ENCODE data around the gene MPV17L2.

Gene MPV17L2

DNA sequence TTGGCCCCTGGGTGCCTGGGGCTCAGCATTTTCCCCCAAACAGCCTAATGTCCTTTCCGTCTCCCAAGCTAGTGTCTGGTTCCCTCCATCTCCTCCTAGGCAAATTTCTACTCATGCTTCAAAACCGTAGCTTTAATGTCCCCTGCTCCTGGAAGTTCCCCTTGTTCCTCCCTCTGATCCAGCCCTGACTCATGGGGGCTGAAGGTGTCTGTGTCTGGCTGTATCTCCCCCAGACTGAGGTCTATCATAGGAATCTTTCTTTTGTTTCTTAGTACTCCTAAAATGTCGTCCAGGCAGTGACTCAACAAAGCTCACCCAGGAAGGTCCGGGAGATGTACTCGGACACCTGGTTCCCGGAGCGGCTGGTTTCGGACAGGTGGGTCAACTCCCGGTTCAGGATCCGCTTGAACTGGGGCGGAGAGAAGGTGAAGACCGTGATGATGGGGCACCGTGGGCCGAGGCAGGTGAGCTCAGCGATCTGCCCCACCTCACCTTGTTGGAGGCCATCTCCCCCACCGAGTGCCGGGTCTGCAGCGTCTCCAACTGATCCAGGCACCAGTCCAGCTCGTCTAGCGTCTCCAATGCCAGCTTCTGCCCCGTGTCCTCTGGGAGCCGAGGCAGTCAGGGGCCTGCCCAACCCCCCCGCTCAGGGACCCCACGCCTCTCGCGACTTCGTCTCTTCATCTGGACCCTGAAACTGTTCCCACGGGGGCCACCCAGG, 27.1 kb downstream of the MPV17L2 start:
- DNase-seq = no peak

GRCh38 chr19:18220632-18221275, 27.7 kb downstream of the MPV17L2 start:
- DNase-seq = no peak

GRCh38 chr19:18221815-18222725, 29.1 kb downstream of the MPV17L2 start:
- DNase-seq = no peak

DNA sequence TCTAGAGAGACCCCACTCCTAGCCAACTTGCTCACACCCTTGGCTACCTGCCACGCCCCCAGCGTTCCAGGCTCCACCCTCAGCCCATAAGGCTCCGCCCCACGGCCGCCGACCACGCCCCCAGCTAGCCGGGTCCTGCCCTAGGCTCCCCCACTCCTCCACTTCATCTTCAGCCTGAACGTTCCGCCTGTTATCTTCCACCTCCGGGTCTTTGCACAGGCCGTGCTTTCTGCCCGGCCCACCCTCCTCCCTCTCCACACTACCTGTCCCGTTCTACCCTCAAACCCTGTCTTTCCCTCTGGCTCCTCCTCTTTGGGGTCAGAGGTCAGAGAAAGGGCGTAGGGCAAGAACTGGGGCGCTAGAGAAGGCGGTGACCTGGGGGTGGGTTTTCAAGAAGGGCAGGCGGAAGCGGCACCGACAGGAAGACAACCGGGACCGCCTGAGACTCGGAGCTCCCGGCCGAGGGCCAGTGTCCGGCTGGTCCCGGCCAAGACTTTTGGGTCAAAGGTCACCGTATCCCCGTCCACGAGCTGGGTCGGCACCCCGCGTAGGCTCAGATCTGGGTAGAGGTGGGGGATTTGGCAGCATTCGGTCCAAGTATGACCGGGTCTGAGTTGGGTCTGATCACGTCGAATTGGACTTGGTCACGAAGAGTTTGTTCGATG, 31.0 kb downstream of the MPV17L2 start:
- DNase-seq = no peak

DNA sequence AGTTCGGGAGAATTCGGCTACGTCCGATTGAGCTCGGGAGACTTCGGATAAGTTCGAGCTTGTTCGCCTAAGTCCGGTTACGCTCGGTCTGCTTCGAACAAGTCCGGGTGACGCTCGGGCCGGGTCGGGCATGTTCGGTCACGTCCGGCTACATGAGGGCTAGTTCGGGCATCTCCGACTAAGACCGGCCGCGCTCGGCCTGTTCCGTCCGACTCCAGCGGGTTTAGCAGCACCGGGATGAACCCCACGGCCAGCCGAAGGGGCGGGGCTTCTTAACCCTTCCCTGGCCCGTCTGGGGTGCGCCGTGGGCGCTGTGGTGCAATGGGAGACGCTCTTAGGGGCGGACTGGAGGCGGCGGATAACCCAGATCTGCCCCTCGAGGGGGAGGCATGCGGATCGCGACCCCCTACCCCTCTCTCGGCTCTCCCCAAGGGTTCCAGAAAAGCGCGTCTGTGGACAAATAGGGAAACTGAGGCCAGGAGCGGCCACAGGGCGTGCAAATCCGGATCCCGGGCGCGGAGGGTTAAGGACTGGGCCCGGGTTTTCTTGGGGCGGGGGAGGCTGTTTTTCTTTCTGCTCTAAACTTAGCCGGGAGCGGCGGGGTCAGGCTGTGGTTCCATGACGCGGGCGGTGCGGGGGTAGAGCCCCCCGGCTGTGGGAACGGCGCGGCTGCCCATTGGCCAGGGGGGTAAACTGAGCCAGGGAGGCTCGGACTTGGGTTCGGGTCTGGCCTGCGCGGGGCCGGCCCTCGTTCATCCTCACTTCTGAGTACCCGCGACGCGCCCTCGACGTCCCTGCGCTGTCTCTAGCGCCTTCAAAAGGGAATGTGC, 31.7 kb downstream of the MPV17L2 start:
- peak; percentile 90 for DNase-seq

- DNase-seq = no peak
Measured at GRCh38 chr19:18225355-18225701, 32.3 kb downstream of the MPV17L2 start.

- DNase-seq = no peak
Measured at GRCh38 chr19:18225702-18226468, 32.9 kb downstream of the MPV17L2 start, which contains the start of gene PDE4C. TSS of gene PDE4C (minus strand) at chr19:18226438. CDS start at chr19:18226415, 23 bp downstream.

DNA sequence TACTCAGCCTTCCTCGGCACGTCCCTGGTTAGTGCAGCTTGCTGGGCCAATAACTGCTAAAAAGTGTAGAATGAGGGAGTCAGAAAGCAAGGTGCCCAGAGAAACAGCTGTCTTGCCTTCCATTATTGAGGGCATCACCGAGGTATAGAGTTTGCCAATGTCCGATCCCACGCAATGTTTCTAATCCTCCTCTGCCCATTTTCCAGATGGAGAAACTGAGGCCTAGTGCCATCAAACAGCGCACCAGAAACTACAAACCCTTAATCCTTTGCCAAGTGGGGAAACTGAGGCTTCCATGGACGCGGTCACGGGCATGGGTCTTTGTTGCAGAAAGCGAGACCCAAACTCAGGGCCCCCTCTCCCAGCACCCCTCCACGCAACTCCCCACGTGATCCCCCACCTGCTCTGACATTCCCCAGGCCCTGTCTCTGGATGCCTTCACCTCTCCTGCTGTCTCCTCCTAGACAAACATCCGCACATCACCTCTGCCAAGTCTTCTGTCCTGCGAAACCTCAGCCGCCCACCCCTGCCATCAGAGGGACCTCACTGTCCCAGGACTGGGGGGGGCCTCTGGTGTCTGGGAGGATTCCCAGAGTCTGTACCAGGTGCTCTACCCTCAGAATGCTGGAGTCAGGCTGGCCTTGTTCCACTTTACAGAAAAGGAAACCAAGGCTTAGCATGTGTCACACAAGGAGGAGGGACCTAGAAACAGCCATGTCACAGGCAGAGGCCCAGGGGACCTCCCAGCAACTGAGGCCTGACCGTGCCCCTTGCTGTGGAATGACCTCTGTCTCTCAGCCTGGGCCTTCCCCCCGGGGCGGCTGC, 34.1 kb downstream of the MPV17L2 start:
- DNase-seq = no peak

GRCh38 chr19:18227781-18228271, 34.8 kb downstream of the MPV17L2 start:
- DNase-seq = no peak

GRCh38 chr19:18229474-18229873, 36.5 kb downstream of the MPV17L2 start:
- no peak for DNase-seq

DNA sequence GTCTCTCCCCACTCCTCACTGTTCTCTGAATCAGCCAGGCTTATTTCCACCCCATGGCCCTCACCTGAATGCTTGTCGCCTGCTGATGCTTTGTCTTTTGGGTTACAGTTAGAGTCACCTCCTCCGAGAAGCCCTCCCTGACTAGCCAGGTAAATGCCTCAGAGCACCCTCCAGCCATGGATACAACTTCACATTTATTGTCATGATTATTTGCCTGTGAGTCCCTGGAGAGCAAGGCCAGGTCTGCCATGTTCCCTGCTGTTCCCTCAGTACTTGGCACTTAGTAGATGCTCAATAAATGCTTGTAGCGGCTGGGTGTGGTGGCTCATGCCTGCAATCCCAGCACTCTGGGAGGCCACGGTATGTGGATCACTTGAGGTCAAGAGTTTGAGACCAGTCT, 36.9 kb downstream of the MPV17L2 start:
- DNase-seq = no peak

DNA sequence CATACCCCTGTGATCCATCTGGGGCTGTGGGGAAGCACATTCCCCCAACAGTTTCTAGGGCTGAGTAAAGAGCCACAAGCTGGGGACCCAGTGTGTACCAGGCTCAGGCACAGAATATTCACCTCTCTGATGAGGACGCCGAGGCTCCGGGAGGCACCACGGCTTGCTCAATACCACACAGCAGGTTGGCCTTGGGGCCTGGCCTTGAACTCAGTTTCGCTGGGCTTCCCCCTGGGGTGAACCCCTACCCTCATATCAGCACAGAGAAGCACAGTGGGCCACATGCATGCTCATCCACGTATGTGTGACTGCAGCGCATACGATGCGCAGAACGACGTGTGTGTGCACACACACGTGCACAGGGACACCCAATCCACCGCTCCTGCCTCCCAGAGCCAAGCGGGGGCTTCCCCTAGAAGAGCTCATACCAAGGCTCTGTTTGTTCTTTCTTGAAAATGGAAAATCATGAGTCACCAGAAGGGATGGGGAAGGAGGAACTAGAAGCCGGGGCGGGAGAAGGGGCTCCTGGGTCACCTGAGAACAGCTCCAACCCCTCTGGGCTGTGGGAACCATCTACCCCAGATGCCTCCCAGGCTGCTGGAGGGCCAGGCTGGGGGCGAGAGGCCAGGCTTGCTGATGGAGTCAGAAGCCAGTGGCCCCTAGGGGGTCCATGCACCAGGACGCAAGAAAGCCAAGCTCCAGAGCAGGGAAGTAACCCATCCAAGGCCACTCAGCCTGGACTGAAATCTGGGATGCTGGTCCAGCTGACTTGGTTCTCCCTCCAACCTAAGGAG, 38.1 kb downstream of the MPV17L2 start:
- DNase-seq = no peak

- no peak for DNase-seq
Measured at GRCh38 chr19:18231775-18232174, 38.8 kb downstream of the MPV17L2 start.

DNA sequence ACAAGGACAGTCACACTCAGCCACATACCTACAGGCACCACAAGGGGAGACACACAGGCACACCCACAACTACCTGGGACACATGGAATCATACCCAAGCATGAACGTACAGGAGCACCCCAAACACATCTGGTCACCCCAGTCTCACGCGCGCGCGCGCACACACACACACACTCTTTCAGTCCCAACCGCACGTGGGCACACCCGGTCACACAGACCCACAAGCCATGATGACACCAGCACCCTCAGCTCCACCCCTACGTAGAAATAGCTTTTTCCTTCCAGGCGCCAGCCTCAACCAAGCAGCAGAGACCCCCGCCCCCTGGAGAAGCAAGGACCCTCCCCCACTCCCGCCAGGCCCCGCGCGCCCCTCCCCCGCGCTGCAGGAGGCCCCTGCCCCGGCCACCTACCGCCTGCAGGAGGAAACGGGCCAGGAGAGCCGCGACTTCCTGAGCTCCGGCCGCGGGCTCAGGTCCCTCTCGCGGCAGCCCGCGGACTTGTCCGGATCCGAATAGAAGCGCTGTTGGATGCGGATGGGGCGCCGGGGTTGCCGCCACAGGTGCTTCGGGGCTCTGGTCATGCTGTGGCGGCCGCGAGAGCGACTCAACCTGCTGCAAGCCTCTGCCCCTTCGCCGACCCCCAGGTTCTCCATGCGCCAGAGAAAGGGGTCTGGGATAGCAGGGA, 39.7 kb downstream of the MPV17L2 start:
- no peak for DNase-seq

DNA sequence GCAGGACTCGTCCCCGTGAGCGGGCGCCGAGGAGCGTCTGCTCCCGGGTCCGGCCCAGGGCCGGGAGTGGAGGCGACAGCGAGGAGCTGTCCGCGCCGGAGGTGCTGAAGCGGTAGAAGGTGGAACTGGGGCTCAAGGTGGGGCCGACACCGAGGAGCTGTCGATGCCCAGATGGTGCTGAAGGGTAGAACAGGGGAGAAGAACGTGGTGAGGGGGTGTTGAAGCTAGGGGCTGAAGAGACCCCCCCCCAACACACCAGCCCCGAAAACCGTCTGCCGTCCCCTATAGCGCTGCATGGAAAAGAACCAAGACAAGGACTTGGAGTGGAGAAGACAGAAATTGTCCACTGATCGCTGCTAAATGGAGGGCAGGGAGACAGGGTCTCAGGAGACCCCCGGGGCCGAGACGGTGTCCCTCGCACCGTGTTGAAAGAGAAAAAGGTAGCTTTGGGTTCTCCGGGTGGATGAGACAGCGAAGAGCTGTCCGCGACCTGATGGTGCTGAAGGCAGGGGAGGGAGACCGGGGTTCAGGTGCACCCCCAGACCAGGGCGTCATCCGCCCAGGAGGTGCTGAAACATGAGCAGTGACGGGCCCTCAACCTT, 40.3 kb downstream of the MPV17L2 start:
- DNase-seq = peak; percentile 59

GRCh38 chr19:18234194-18234593, 41.2 kb downstream of the MPV17L2 start:
- no peak for DNase-seq

- DNase-seq = no peak
Measured at GRCh38 chr19:18239303-18239702, 46.3 kb downstream of the MPV17L2 start.

GRCh38 chr19:18245297-18245696, 52.3 kb downstream of the MPV17L2 start:
- no peak for DNase-seq

All from CD4-positive, alpha-beta T cell treated with Interleukin-17A for 4 hours (primary cell).